Spleen (tissue), 11 donors: ENCODE results near the gene CYGB. TPM values are rescaled to one million over a fixed set of nuclear protein-coding genes. Genes with fewer than 3 reads are reported as not detected.

Source experiments
- DNase-seq: peaks from one replicate; pipeline ENCODE4 v3.0.0-alpha.2; 2020
- H3K27ac ChIP-seq, 8 donors: fragments of 200-600 bp; sonication (generic) in 7 of 8; 1 replicate in 4 of 8; 2 replicates in 4 of 8; pipeline versions ENCODE4 v1.5.0 to v1.8.0; 2016 to 2021; ENCODE audit warnings: inconsistent platforms in 4 of 8, mild to moderate bottlenecking in 4 of 8, moderate library complexity in 1 of 8
- H3K27me3 ChIP-seq, 7 donors: fragments of 200-600 bp; sonication (generic) in 6 of 7; replicated peaks in 1 of 7; 1 replicate in 4 of 7; 2 replicates in 3 of 7; pipeline versions ENCODE4 v1.5.0 to v1.8.0; 2016 to 2021; ENCODE audit warnings: inconsistent platforms in 3 of 7, mild to moderate bottlenecking in 1 of 7
- H3K36me3 ChIP-seq, 6 donors: fragments of 200-600 bp; sonication (generic) in 5 of 6; 1 replicate in 4 of 6; 2 replicates in 2 of 6; pipeline versions ENCODE4 v1.5.0 to v1.8.0; 2016 to 2021; ENCODE audit warnings: inconsistent platforms in 2 of 6
- H3K4me1 ChIP-seq, 6 donors: fragments of 200-600 bp; sonication (generic) in 5 of 6; 1 replicate in 3 of 6; 2 replicates in 3 of 6; pipeline versions ENCODE4 v1.5.0 to v1.8.0; 2016 to 2021; ENCODE audit warnings: inconsistent platforms in 3 of 6
- H3K4me3 ChIP-seq, 8 donors: fragments of 200-600 bp; sonication (generic) in 7 of 8; 1 replicate in 4 of 8; 2 replicates in 4 of 8; pipeline versions ENCODE4 v1.5.0 to v1.8.0; 2016 to 2021; ENCODE audit warnings: inconsistent platforms in 4 of 8, mild to moderate bottlenecking in 4 of 8, moderate library complexity in 2 of 8
- H3K9me3 ChIP-seq, 8 donors: fragments of 200-600 bp; sonication (generic) in 7 of 8; 1 replicate in 4 of 8; 2 replicates in 4 of 8; pipeline versions ENCODE4 v1.5.0 to v1.8.0; 2016 to 2021; ENCODE audit warnings: inconsistent platforms in 4 of 8
- POLR2A ChIP-seq, 3 donors: fragments of 450-650 bp; IDR thresholded peaks; one replicate each; pipeline ENCODE4 v1.5.1; 2017; ENCODE audit warnings: antibody characterized with exemption in 3 of 3, mild to moderate bottlenecking in 1 of 3
- POLR2AphosphoS5 ChIP-seq, 3 donors: sonication (generic); formaldehyde crosslinking; IDR thresholded peaks; one replicate each; pipeline ENCODE4 v1.5.1; 2017; ENCODE audit warnings: antibody characterized with exemption in 3 of 3
- WGBS, 5 donors: extraction: QIAGEN DNeasy Blood & Tissue Kit in 3 of 5; methylation state at CpG; one replicate each; pipeline versions ENCODE4 v1.1.5 to v1.1.7; 2013 to 2018; 5-methylcytosine and 5-hydroxymethylcytosine counted together
- intact Hi-C: fragments of 100-400 bp; cut with DNase I; formaldehyde crosslinking; loops from one replicate; pipeline ENCODE4 v1.15.0; 2023; ENCODE audit warnings: low total_unique reads
- polyA plus RNA-seq, 3 donors: library from polyadenylated mRNA; stranded (reverse); fragments of 200-250 nt; gene quantifications; one replicate each; pipeline ENCODE4 v1.2.1, GENCODE V29; 2013
- total RNA-seq, 7 donors: library from RNA; depleted of rRNA in 3 of 7; stranded (reverse); fragments of >200 nt in 3 of 7; fragmentation: NEBNext Ultra II Directional in 4 of 7; extraction: Animal tissue kit (Norgen Biotek cat#: 25700) in 4 of 7; gene quantifications; one replicate each; pipeline versions ENCODE4 v1.1.0 to v1.2.1, GENCODE V29; 2016 to 2021
- TF ChIP-seq, protein P1 (sequence below), 11 experiments: fragments of 200-600 bp in 7 of 11; fragments of 450-650 bp in 4 of 11; sonication (generic) in 4 of 11; IDR thresholded peaks in 8 of 11; conservative IDR thresholded peaks in 3 of 11; 1 replicate in 7 of 11; 2 replicates in 4 of 11; pipeline versions ENCODE4 v1.4.0 to v1.8.0; 2016 to 2021; ENCODE audit warnings: antibody characterized with exemption in 11 of 11, inconsistent platforms in 4 of 11, mild to moderate bottlenecking in 1 of 11
- donor health status: healthy with polysubstance abuse.
- donor health status: DM: no; HTN: no; CAD: no; lungs with moderate emphysema.
- donor health status: DM: no; HTN: no; CAD: no.
- donor health status: Bipolar disorder and iron deficiency.
- donor health status: healthy.
- donor health status: DM: no; HTN: no; CAD: no.
- donor health status: DM: yes; HTN: yes; CAD: no.

CYGB gene
- total and polyA plus RNA-seq, 10 donors, result 3.5 to 21.0 (median 7.7) TPM

- no peaks in the 10 kb centered on the region for H3K9me3 ChIP-seq
- peaks cover 33 to 84% (median 65%) of the 10 kb centered on the region in 6 donors for H3K4me1 ChIP-seq
- H3K27me3 ChIP-seq, result no peaks in the 10 kb centered on the region
- H3K36me3 ChIP-seq, result peaks cover 0 to 12% (median 0%) of the 10 kb centered on the region in 6 donors
- TF ChIP-seq POLR2AphosphoS5 (IDR thresholded peaks at IDR 0.05) (no peak), POLR2A (IDR thresholded peaks at IDR 0.05) (no peak)
- TF ChIP-seq, protein P1, sequence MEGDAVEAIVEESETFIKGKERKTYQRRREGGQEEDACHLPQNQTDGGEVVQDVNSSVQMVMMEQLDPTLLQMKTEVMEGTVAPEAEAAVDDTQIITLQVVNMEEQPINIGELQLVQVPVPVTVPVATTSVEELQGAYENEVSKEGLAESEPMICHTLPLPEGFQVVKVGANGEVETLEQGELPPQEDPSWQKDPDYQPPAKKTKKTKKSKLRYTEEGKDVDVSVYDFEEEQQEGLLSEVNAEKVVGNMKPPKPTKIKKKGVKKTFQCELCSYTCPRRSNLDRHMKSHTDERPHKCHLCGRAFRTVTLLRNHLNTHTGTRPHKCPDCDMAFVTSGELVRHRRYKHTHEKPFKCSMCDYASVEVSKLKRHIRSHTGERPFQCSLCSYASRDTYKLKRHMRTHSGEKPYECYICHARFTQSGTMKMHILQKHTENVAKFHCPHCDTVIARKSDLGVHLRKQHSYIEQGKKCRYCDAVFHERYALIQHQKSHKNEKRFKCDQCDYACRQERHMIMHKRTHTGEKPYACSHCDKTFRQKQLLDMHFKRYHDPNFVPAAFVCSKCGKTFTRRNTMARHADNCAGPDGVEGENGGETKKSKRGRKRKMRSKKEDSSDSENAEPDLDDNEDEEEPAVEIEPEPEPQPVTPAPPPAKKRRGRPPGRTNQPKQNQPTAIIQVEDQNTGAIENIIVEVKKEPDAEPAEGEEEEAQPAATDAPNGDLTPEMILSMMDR (IDR thresholded peaks at IDR 0.05 in 8 of 11, conservative IDR thresholded peaks at IDR 0.05 in 3 of 11), result no peak
- intact Hi-C loops, result loop anchor here (10.0 kb wide), 1 partner anchor 197 kb away; the partner anchor contains the start of gene QRICH2
- H3K27ac ChIP-seq, result peak overlapping the region; percentile 88 to 98 (median 95)
- DNase-seq, result no peak
- WGBS, 5 donors, result 77 to 84% (median 83%) methylated on average over 11 of the region's 11 CpGs
- peak overlapping the region in 6 of 8 donors; percentile 51 to 99 (median 93) for H3K4me3 ChIP-seq
These were observed 35.6 kb downstream of the CYGB start for GRCh38 chr17:76501827-76502307.

- H3K4me1 ChIP-seq, result peaks cover 34 to 84% (median 66%) of the 10 kb centered on the region in 6 donors
- TF ChIP-seq POLR2AphosphoS5 (IDR thresholded peaks at IDR 0.05) (peak; percentile 95 to 97 (median 96)), POLR2A (IDR thresholded peaks at IDR 0.05) (peak; percentile 65 to 91 (median 75))
- TF ChIP-seq, protein P1 (IDR thresholded peaks at IDR 0.05 in 8 of 11, conservative IDR thresholded peaks at IDR 0.05 in 3 of 11), result peak in 3 of 11 experiments; percentile 2 to 47 (median 22)
These were observed 36.3 kb downstream of the CYGB start, which contains the start of gene RHBDF2 for GRCh38 chr17:76501018-76501826. Gene RHBDF2 (minus strand): TSS chr17:76501423. CDS start chr17:76481524, 19,899 bp downstream.

GRCh38 chr17:76500747-76501017, 36.8 kb downstream of the CYGB start:
- peak overlapping the region; percentile 51 to 99 (median 91) for H3K4me3 ChIP-seq
- H3K9me3 ChIP-seq, result no peaks in the 10 kb centered on the region
- peak overlapping the region; percentile 88 to 98 (median 95) for H3K27ac ChIP-seq
- H3K27me3 ChIP-seq, result no peaks in the 10 kb centered on the region
- H3K4me1 ChIP-seq, result peaks cover 39 to 85% (median 67%) of the 10 kb centered on the region in 6 donors
- DNase-seq, result no peak
- WGBS, 5 donors, result 1 to 12% (median 9%) methylated on average over 7 to 10 of the region's 10 CpGs
- intact Hi-C loops, result loop anchor here (10.0 kb wide), 1 partner anchor 196 kb away; the partner anchor contains the start of gene QRICH2
- H3K36me3 ChIP-seq, result peaks cover 0 to 20% (median 1%) of the 10 kb centered on the region in 6 donors
- TF ChIP-seq POLR2A (IDR thresholded peaks at IDR 0.05) (no peak), POLR2AphosphoS5 (IDR thresholded peaks at IDR 0.05) (no peak)
- TF ChIP-seq, protein P1 (IDR thresholded peaks at IDR 0.05 in 8 of 11, conservative IDR thresholded peaks at IDR 0.05 in 3 of 11), result no peak

More at GRCh38 chr17:76501018-76501826, 36.3 kb downstream of the CYGB start, which contains the start of gene RHBDF2:
- Histone ChIP-seq H3K4me3 (peak within 1 kb of the TSS; percentile 51 to 99 (median 91)), H3K36me3 (peaks cover 0 to 15% (median 0%) of the 10 kb centered on the region in 6 donors), H3K9me3 (no peaks in the 10 kb centered on the region), H3K27me3 (no peaks in the 10 kb centered on the region), H3K27ac (peak within 1 kb of the TSS; percentile 88 to 98 (median 95))
- intact Hi-C loops, result loop anchor here (10.0 kb wide), 1 partner anchor 196 kb away; the partner anchor contains the start of gene QRICH2
- DNase-seq, result peak; percentile 99
- WGBS, 5 donors, result 0 to 1% (median 0%) methylated on average over 15 to 72 of the region's 72 CpGs
